WTC11 (cell line): Measurements from ENCODE around the gene ZNF593. TPM values are rescaled to one million over a fixed set of nuclear protein-coding genes. Genes with fewer than 3 reads are reported as not detected.

Source experiments
- ATAC-seq: fragments of 200-7000 bp; cut with Tn5 transposase; 2 replicates; pipeline ENCODE4 v1.10.0; 2021; ENCODE audit warnings: mild to moderate bottlenecking, moderate library complexity
- CTCF ChIA-PET: fragments of 300-600 bp; sonication (Branson Sonifier 250); formaldehyde crosslinking; loops from one replicate; lab custom pipeline; 2021; ENCODE audit warnings: antibody characterized with exemption; lab: Charles Lee
- POLR2A ChIA-PET: fragments of 350-600 bp; sonication (Branson Sonifier 250); formaldehyde crosslinking; loops from one replicate; lab custom pipeline; 2021; ENCODE audit warnings: antibody characterized with exemption; lab: Charles Lee
- DNase-seq: peaks from one replicate; pipeline ENCODE4 v3.0.0; 2021; ENCODE audit warnings: low spot score
- H3K27ac Mint-ChIP-seq: 2 replicates; pipeline ENCODE4 v1.8.0; 2021; ENCODE audit warnings: mixed read lengths
- H3K27me3 Mint-ChIP-seq: 2 replicates; pipeline ENCODE4 v1.8.0; 2021; ENCODE audit warnings: low read depth, mild to moderate bottlenecking, moderate library complexity, mixed read lengths
- H3K36me3 Mint-ChIP-seq: 2 replicates; pipeline ENCODE4 v1.8.0; 2021; ENCODE audit warnings: mixed read lengths
- H3K4me1 Mint-ChIP-seq: 2 replicates; pipeline ENCODE4 v1.8.0; 2022; ENCODE audit warnings: mixed read lengths
- H3K4me3 Mint-ChIP-seq: 2 replicates; pipeline ENCODE4 v1.8.0; 2021; ENCODE audit warnings: mild to moderate bottlenecking, moderate library complexity, mixed read lengths
- H3K9me3 Mint-ChIP-seq: 2 replicates; pipeline ENCODE4 v1.8.0; 2021; ENCODE audit warnings: mixed read lengths
- ATF6 ChIP-seq: sonication (generic); formaldehyde crosslinking; IDR thresholded peaks from 2 replicates; pipeline ENCODE4 v1.8.1; 2023; ENCODE audit warnings: mild to moderate bottlenecking, missing genetic modification reagents
- CREB1 ChIP-seq: sonication (generic); formaldehyde crosslinking; IDR thresholded peaks from 2 replicates; pipeline ENCODE4 v1.8.0; 2023; ENCODE audit warnings: mild to moderate bottlenecking, missing genetic modification reagents
- ETV6 ChIP-seq: sonication (generic); formaldehyde crosslinking; IDR thresholded peaks from 2 replicates; pipeline ENCODE4 v1.8.1; 2022; ENCODE audit warnings: mild to moderate bottlenecking, missing genetic modification reagents
- FOXJ3 ChIP-seq: sonication (generic); formaldehyde crosslinking; IDR thresholded peaks from 2 replicates; pipeline ENCODE4 v1.9.0; 2021; ENCODE audit warnings: missing genetic modification reagents, mild to moderate bottlenecking, borderline replicate concordance
- GRHL2 ChIP-seq: fragments of 250-450 bp; sonication (Bioruptor Pico); IDR thresholded peaks from 2 replicates; pipeline ENCODE4 v1.8.0; 2022; ENCODE audit warnings: mild to moderate bottlenecking, moderate library complexity; ENCODE audit not compliant: insufficient replicate concordance, severe bottlenecking
- GTF2I ChIP-seq: fragments of 250-450 bp; sonication (Bioruptor Pico); conservative IDR thresholded peaks from 2 replicates; pipeline ENCODE4 v1.4.0; 2021; ENCODE audit warnings: mild to moderate bottlenecking
- HMGA2 ChIP-seq: fragments of 250-450 bp; sonication (Bioruptor Pico); IDR thresholded peaks from 2 replicates; pipeline ENCODE4 v1.4.0; 2021; ENCODE audit warnings: mild to moderate bottlenecking, moderate library complexity
- IRF2 ChIP-seq: sonication (generic); formaldehyde crosslinking; IDR thresholded peaks from 2 replicates; pipeline ENCODE4 v1.8.0; 2022; ENCODE audit warnings: low read depth, missing genetic modification reagents, borderline replicate concordance
- JAZF1 ChIP-seq: fragments of 250-450 bp; sonication (Bioruptor Pico); IDR thresholded peaks from 2 replicates; pipeline ENCODE4 v1.9.0; 2021; ENCODE audit warnings: moderate library complexity, mild to moderate bottlenecking, inconsistent platforms
- JUN ChIP-seq: sonication (generic); formaldehyde crosslinking; IDR thresholded peaks from 2 replicates; pipeline ENCODE4 v1.8.0; 2023; ENCODE audit warnings: mild to moderate bottlenecking, missing genetic modification reagents
- KAT7 ChIP-seq: sonication (generic); formaldehyde crosslinking; IDR thresholded peaks from 2 replicates; pipeline ENCODE4 v1.8.1; 2023; ENCODE audit warnings: missing genetic modification reagents, mild to moderate bottlenecking, borderline replicate concordance
- NFATC4 ChIP-seq: fragments of 250-450 bp; sonication (Bioruptor Pico); IDR thresholded peaks from 2 replicates; pipeline ENCODE4 v1.9.0; 2021; ENCODE audit warnings: mild to moderate bottlenecking
- NR1H2 ChIP-seq: sonication (generic); formaldehyde crosslinking; IDR thresholded peaks from 2 replicates; pipeline ENCODE4 v1.9.0; 2021; ENCODE audit warnings: mild to moderate bottlenecking, moderate library complexity, missing genetic modification reagents
- RORB ChIP-seq: fragments of 250-450 bp; sonication (Bioruptor Pico); IDR thresholded peaks from 2 replicates; pipeline ENCODE4 v1.9.0; 2021; ENCODE audit warnings: mild to moderate bottlenecking
- SOX15 ChIP-seq: fragments of 250-450 bp; sonication (Bioruptor Pico); IDR thresholded peaks from 2 replicates; pipeline ENCODE4 v1.9.0; 2021; ENCODE audit warnings: mild to moderate bottlenecking
- ZBTB21 ChIP-seq: sonication (generic); formaldehyde crosslinking; IDR thresholded peaks from 2 replicates; pipeline ENCODE4 v1.8.1; 2023; ENCODE audit warnings: mild to moderate bottlenecking, missing genetic modification reagents, borderline replicate concordance
- ZNF317 ChIP-seq: sonication (generic); formaldehyde crosslinking; IDR thresholded peaks from 2 replicates; pipeline ENCODE4 v1.8.1; 2023; ENCODE audit warnings: low read depth, mild to moderate bottlenecking, moderate library complexity, missing genetic modification reagents, borderline replicate concordance
- ZNF396 ChIP-seq: fragments of 250-450 bp; sonication (Bioruptor Pico); IDR thresholded peaks from 2 replicates; pipeline ENCODE4 v1.8.0; 2021; ENCODE audit warnings: mild to moderate bottlenecking, moderate library complexity, borderline replicate concordance
- ZNF425 ChIP-seq: fragments of 250-450 bp; sonication (Bioruptor Pico); conservative IDR thresholded peaks from 2 replicates; pipeline ENCODE4 v1.9.0; 2021; ENCODE audit warnings: mild to moderate bottlenecking
- total RNA-seq: library from RNA; stranded (reverse); gene quantifications from 3 replicates; pipeline ENCODE4 v1.2.3, GENCODE V29; 2021
- TF ChIP-seq, protein P1 (sequence below): fragments of 250-450 bp; sonication (Bioruptor Pico); IDR thresholded peaks from 2 replicates; pipeline ENCODE4 v1.9.0; 2021; ENCODE audit warnings: mild to moderate bottlenecking
- TF ChIP-seq, protein P2 (sequence below): sonication (generic); formaldehyde crosslinking; conservative IDR thresholded peaks from 2 replicates; pipeline ENCODE4 v1.8.1; 2022; ENCODE audit warnings: mild to moderate bottlenecking, missing genetic modification reagents

The ZNF593 gene
- total RNA-seq, 1 experiment from 2014 or later, result 49.1 TPM

DNA sequence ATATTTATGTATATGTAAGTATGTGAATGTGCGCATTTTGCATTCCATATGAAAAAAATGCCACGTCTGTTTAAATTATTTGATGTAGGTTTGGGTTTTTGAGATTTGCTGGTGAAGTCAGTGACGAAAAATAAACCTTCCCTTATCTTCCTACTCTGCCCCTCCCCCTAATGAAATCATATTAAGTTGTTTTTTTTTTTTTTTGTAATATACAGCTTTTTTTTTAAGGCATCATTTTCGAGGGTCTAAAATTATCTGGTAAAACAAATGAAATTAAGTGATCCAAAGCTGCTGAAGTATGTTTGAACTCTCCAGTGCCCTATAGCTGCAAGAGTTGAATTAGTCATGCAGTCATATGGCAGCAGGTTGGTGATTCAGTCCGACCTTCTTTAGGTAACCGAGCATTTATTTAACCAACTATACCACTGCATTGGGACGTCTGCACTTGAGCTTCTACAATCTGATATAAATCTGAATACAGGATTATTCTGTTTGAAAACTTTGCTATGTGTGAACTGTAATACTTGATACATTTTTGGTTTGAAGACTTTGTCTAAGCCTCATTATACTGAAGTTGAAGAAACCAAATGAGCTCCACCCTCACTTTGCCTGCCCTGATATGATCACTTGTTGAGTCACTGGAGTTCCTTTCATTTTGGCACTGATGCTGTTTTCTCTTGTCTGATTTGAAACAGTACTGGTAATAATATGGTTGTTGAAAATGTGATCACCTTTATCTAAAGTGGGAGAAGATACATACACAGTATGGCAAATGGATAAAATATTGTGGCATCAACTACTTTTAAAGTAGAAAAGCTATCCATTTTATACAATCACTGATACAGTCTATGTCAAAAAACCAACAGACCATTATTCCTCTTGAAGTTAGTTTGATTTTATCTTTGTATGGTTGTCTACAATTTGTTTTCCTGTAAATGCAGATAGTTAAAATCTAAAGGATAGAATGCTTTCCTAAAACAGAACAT lies 46.4 kb upstream of the ZNF593 start (continued):
- TF ChIP-seq NR1H2 (CRISPR knock-in tag), result no peak
- TF ChIP-seq ATF6 (CRISPR knock-in tag), result no peak
- TF ChIP-seq ZNF317 (CRISPR knock-in tag), result no peak
- TF ChIP-seq HMGA2 (CRISPR knock-in tag), result no peak
- no peak for TF ChIP-seq CREB1 (CRISPR knock-in tag)
- TF ChIP-seq NFATC4 (CRISPR knock-in tag), result no peak
- no peak for TF ChIP-seq GRHL2 (CRISPR knock-in tag)
- TF ChIP-seq FOXJ3 (CRISPR knock-in tag), result no peak
- no peak for TF ChIP-seq ETV6
- no peak for TF ChIP-seq IRF2 (CRISPR knock-in tag)
- no peak for TF ChIP-seq JUN
- TF ChIP-seq, protein P1, sequence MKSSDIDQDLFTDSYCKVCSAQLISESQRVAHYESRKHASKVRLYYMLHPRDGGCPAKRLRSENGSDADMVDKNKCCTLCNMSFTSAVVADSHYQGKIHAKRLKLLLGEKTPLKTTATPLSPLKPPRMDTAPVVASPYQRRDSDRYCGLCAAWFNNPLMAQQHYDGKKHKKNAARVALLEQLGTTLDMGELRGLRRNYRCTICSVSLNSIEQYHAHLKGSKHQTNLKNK (CRISPR knock-in tag), result no peak

DNA sequence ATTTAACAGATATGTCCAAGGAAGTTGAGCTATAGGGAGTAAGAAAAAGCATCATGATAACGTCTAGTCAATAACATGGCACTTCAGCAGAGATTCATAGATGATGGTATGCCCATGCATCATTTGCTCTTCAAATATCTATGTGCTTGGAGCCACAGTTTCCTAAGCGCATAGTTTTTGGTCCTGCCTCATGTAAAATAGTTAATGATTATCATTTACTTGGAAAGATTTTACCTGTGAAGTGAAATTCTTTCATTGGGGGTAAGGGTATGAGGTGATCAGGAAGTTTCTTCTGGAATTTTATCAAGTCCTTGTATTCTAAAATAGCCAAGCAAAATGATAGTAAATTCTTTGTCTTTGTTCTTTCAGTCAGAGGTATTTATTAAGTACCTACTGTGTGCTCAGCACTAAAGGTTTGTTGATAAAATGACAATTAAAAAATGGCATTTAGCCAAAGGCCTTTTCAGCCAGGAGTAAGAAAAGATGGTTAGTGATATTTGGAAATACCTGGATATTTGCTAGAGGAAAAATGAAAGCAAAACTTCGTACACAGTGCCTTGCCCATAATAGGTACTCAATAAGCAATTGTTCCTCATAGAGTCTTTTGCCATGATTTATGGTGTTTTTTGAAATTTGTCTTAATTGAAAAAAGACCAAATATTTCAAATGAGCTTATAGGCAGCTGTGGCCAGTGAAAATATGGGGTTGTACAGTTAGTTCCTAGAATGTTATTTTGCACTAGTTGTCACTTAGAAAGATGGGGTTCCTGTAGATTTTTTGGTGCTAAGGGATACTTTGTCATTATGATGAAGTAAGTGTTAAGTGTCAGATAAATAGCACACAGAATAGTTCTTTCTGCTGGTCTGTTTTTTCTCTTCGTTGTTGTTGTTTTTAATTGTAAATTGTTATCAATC lies 45.0 kb upstream of the ZNF593 start:
- TF ChIP-seq SOX15 (CRISPR knock-in tag) (no peak), ZNF396 (no peak), KAT7 (CRISPR knock-in tag) (no peak), GTF2I (no peak), ZBTB21 (no peak), ZNF425 (CRISPR knock-in tag) (no peak), RORB (CRISPR knock-in tag) (no peak), JAZF1 (no peak)
- TF ChIP-seq, protein P1 (CRISPR knock-in tag), result no peak
- TF ChIP-seq, protein P2, sequence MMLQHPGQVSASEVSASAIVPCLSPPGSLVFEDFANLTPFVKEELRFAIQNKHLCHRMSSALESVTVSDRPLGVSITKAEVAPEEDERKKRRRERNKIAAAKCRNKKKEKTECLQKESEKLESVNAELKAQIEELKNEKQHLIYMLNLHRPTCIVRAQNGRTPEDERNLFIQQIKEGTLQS (CRISPR knock-in tag), result no peak
- Mint-ChIP-seq H3K27me3 (no peaks in the 10 kb centered on the region), H3K27ac (no peak overlapping the region), H3K36me3 (0 out of 2 replicates have a peak, but pooled peaks cover 3% of the 10 kb centered on the region), H3K4me1 (peaks cover 12% of the 10 kb centered on the region), H3K4me3 (no peak overlapping the region), H3K9me3 (no peaks in the 10 kb centered on the region)
- CTCF ChIA-PET, result interaction anchor here (0.6 to 0.7 kb wide), 2 partner anchors 20 to 105 kb away, joined by 3 read pairs; no protein-coding TSS in a partner anchor
- no peak for ATAC-seq
- DNase-seq, result no peak
- POLR2A ChIA-PET, result no interaction called here
